Osteocyte (in vitro differentiated cells): Measurements from ENCODE around the gene CCDC190. TPM values are rescaled to one million over a fixed set of nuclear protein-coding genes. Genes with fewer than 3 reads are reported as not detected.
A peak's percentile ranks its signal among the peaks of the same experiment; 100 is the strongest.

ENCODE experiments used
- DNase-seq: peaks from one replicate; pipeline ENCODE4 v3.0.0; 2021; ENCODE audit warnings: mixed read lengths; ENCODE audit not compliant: unreplicated experiment; ENCODE audit errors: extremely low spot score
- H3K27ac Mint-ChIP-seq: one replicate; pipeline ENCODE4 v1.8.0; 2021; ENCODE audit warnings: mild to moderate bottlenecking, mixed read lengths; ENCODE audit not compliant: unreplicated experiment
- H3K27me3 Mint-ChIP-seq: one replicate; pipeline ENCODE4 v1.8.0; 2021; ENCODE audit warnings: mixed read lengths; ENCODE audit not compliant: unreplicated experiment
- H3K36me3 Mint-ChIP-seq: one replicate; pipeline ENCODE4 v1.8.0; 2021; ENCODE audit warnings: mixed read lengths; ENCODE audit not compliant: unreplicated experiment
- H3K4me1 Mint-ChIP-seq: one replicate; pipeline ENCODE4 v1.8.0; 2021; ENCODE audit warnings: mixed read lengths; ENCODE audit not compliant: unreplicated experiment
- H3K4me3 Mint-ChIP-seq: one replicate; pipeline ENCODE4 v1.8.0; 2021; ENCODE audit warnings: mild to moderate bottlenecking, moderate library complexity, mixed read lengths; ENCODE audit not compliant: unreplicated experiment
- H3K9me3 Mint-ChIP-seq: one replicate; pipeline ENCODE4 v1.8.0; 2021; ENCODE audit warnings: mixed read lengths; ENCODE audit not compliant: unreplicated experiment
- total RNA-seq: library from RNA; stranded (reverse); gene quantifications from 2 replicates; pipeline ENCODE4 v1.2.1, GENCODE V29; 2021
- TF ChIP-seq, protein P1 (sequence below): fragments of 200-600 bp; sonication (generic); IDR thresholded peaks from 2 replicates; pipeline ENCODE4 v1.5.0; 2021; ENCODE audit warnings: antibody characterized with exemption, mild to moderate bottlenecking, moderate library complexity

Gene CCDC190
- total RNA-seq, 1 donor from 2014 or later, result 1.1 TPM

DNA sequence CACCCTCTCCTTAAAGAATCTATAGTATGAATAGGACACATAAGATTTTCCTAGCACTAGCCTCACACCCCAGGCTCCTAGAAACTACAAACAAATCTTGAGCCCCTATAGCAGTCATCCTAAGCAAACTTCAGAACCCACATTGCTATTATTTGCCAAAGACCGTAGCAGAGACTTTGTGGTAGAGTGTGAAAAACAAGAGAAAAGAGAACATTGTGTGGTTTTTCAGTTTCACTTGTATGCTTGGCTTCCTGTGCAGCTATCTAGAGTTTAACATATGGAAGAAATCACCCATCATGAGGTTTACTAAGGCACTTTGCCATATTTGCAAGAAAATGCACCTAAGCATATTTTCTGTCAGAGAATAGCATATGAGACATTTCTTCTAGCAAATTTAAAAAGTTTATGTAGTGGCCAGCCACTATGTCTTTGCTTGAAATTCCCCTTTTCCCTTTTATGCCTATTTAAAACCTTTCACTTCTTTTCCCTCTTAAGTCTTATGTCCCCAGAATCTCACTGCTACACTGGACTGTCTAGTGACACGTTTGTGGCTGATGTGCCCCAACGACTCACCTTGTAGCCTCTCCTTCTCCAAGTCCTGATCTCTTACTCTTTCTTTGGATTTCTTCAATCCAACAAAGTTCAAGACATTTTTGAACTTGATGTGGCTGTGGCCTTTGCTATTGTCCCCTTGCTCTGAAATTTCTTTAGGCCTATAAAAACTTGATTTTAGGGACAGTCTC lies 25.6 kb downstream of the CCDC190 start:
- Mint-ChIP-seq H3K4me1 (peaks cover 3% of the 10 kb centered on the region), H3K4me3 (no peak overlapping the region)
- DNase-seq, result no peak

GRCh38 chr1:162832470-162832869 lies 28.5 kb downstream of the CCDC190 start:
- Mint-ChIP-seq H3K4me3 (no peak overlapping the region), H3K9me3 (no peaks in the 10 kb centered on the region), H3K4me1 (peaks cover 3% of the 10 kb centered on the region), H3K27me3 (peaks cover 19% of the 10 kb centered on the region), H3K27ac (no peak overlapping the region), H3K36me3 (no peaks in the 10 kb centered on the region)
- no peak for DNase-seq
- TF ChIP-seq, protein P1, sequence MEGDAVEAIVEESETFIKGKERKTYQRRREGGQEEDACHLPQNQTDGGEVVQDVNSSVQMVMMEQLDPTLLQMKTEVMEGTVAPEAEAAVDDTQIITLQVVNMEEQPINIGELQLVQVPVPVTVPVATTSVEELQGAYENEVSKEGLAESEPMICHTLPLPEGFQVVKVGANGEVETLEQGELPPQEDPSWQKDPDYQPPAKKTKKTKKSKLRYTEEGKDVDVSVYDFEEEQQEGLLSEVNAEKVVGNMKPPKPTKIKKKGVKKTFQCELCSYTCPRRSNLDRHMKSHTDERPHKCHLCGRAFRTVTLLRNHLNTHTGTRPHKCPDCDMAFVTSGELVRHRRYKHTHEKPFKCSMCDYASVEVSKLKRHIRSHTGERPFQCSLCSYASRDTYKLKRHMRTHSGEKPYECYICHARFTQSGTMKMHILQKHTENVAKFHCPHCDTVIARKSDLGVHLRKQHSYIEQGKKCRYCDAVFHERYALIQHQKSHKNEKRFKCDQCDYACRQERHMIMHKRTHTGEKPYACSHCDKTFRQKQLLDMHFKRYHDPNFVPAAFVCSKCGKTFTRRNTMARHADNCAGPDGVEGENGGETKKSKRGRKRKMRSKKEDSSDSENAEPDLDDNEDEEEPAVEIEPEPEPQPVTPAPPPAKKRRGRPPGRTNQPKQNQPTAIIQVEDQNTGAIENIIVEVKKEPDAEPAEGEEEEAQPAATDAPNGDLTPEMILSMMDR, result no peak

More for the DNA sequence above, 25.6 kb downstream of the CCDC190 start:
- Mint-ChIP-seq H3K36me3 (no peaks in the 10 kb centered on the region), H3K27me3 (peaks cover 3% of the 10 kb centered on the region), H3K27ac (peak overlapping the region; percentile 39), H3K9me3 (no peaks in the 10 kb centered on the region)
- TF ChIP-seq, protein P1, result no peak

DNA sequence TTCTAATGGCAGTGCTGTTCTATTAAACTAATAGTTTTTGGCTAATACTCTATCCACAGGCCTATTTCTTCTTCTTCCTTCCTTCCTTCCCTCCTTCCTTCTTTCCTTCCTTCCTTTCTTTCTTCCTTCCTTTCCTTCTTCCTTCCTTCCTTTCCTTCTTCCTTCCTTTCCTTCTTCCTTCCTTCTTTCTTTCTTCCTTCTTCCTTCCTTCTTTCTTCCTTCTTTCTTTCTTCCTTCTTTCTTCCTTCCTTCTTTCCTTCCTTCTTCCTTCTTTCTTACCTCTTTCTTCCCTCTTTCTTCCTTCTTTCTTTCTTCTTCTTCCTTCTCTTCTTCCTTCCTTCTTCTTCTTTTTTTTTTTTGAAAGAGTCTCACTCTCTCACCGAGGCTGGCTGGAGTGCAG lies 31.7 kb downstream of the CCDC190 start:
- DNase-seq, result no peak
- Mint-ChIP-seq H3K36me3 (no peaks in the 10 kb centered on the region), H3K27ac (no peak overlapping the region), H3K27me3 (peaks cover 19% of the 10 kb centered on the region), H3K9me3 (peaks cover 3% of the 10 kb centered on the region), H3K4me3 (no peak overlapping the region), H3K4me1 (no peaks in the 10 kb centered on the region)
- TF ChIP-seq, protein P1, result no peak

DNA sequence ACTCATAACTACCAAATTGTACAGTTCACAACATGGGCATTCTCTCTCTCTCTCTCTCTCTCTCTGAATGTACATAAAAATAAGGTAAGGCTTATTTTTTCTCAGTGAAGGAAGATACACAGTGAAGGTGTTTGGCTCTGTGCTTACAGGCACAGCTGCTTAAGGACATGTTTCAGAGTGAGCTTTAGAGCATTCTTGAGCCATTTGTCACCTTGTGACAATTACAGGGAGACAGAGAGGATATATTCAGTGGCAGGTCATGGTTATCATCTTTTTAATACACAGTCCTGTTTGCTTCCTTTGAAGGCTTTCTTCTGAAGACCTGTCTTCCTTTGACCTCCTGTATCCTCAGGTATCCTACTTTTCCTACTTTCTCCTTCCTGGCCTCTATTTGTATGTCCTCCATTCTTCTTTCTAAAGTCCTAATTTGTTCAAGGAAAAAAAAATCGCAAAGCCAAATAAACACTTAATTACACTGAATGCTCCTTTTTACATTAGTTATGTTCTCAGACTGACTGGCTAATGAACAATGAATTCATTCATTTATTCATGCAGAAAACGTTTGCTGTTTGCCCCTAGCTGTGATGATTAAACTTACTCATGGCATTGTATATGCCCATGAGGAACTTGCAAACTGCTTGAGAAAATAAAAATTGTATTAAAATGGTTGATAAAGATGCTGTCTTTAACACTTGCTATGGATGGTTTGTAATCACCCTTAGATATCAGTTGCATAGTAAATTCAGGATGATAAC lies 37.0 kb downstream of the CCDC190 start:
- Mint-ChIP-seq H3K4me1 (peaks cover 9% of the 10 kb centered on the region), H3K36me3 (no peaks in the 10 kb centered on the region), H3K4me3 (no peak overlapping the region), H3K27me3 (peaks cover 13% of the 10 kb centered on the region), H3K27ac (no peak overlapping the region), H3K9me3 (peaks cover 3% of the 10 kb centered on the region)
- TF ChIP-seq, protein P1, result no peak
- DNase-seq, result no peak

DNA sequence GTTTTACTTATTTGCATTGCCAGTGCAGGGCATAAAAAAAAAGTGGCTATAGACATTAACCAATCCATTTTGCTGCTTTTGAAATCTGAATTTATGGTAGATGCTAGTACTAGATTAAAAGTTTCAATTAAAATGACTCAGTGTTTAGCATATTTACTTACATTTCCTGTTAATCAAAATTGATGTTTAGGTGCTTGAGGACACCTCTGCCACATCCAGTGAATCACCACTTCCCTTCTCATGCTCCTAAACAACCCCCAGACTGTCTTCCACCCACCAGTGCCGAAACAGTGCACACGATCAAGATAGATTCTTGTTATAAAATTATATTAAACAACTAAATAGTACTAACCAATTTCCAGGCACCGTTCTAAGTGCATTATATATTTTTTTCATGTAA lies 37.7 kb downstream of the CCDC190 start:
- DNase-seq, result no peak
- Mint-ChIP-seq H3K4me3 (no peak overlapping the region), H3K9me3 (peaks cover 3% of the 10 kb centered on the region), H3K36me3 (no peaks in the 10 kb centered on the region), H3K27me3 (peaks cover 7% of the 10 kb centered on the region), H3K4me1 (peaks cover 9% of the 10 kb centered on the region), H3K27ac (no peak overlapping the region)
- TF ChIP-seq, protein P1, result no peak
